Memory B cell (primary cell): Measurements from ENCODE around the gene CD151.

Experiments
- ATAC-seq: fragments of 150-1000 bp; cut with Tn5 transposase; 2 replicates; pipeline ENCODE4 v1.10.0; 2021; ENCODE audit warnings: low read depth, mild to moderate bottlenecking, moderate library complexity
- DNase-seq, 2 donors: peaks; one replicate each; pipeline ENCODE4 v3.0.0; 2022; ENCODE audit warnings: low spot score in 2 of 2
- H3K27ac Mint-ChIP-seq: one replicate; pipeline ENCODE4 v1.8.0; 2022; ENCODE audit warnings: mild to moderate bottlenecking, moderate library complexity, mixed read lengths
- H3K27me3 Mint-ChIP-seq: one replicate; pipeline ENCODE4 v1.8.0; 2022; ENCODE audit warnings: mixed read lengths
- H3K36me3 Mint-ChIP-seq: one replicate; pipeline ENCODE4 v1.8.0; 2022; ENCODE audit warnings: mild to moderate bottlenecking, mixed read lengths
- H3K4me1 Mint-ChIP-seq: one replicate; pipeline ENCODE4 v1.8.0; 2022; ENCODE audit warnings: mixed read lengths
- H3K4me3 Mint-ChIP-seq: one replicate; pipeline ENCODE4 v1.8.0; 2022; ENCODE audit warnings: mild to moderate bottlenecking, moderate library complexity, mixed read lengths
- H3K9me3 Mint-ChIP-seq: one replicate; pipeline ENCODE4 v1.8.0; 2022; ENCODE audit warnings: mixed read lengths

Gene CD151

DNA sequence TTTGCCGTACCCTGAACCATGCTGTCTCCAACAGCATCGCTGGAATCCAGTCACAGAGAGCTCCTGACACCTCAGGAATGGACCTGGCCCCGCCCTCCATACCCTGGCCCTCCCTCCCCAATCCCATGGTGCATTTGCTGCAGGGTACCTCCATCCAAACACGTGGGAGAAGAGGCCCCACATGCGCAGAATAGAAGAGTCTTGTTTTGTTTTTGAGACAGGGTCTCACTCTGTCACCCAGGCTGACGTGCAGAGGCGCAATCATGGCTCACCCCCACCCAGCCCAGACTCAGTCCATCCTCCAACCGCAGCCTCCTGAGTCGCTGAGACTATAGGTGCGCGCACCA is 16.3 kb upstream of the CD151 start:
- Mint-ChIP-seq H3K9me3 (no peaks in the 10 kb centered on the region), H3K27ac (no peak overlapping the region), H3K4me3 (no peak overlapping the region), H3K4me1 (peaks cover 16% of the 10 kb centered on the region), H3K27me3 (no peaks in the 10 kb centered on the region), H3K36me3 (peaks cover 8% of the 10 kb centered on the region)
- ATAC-seq (no peak), DNase-seq (no peak)

DNA sequence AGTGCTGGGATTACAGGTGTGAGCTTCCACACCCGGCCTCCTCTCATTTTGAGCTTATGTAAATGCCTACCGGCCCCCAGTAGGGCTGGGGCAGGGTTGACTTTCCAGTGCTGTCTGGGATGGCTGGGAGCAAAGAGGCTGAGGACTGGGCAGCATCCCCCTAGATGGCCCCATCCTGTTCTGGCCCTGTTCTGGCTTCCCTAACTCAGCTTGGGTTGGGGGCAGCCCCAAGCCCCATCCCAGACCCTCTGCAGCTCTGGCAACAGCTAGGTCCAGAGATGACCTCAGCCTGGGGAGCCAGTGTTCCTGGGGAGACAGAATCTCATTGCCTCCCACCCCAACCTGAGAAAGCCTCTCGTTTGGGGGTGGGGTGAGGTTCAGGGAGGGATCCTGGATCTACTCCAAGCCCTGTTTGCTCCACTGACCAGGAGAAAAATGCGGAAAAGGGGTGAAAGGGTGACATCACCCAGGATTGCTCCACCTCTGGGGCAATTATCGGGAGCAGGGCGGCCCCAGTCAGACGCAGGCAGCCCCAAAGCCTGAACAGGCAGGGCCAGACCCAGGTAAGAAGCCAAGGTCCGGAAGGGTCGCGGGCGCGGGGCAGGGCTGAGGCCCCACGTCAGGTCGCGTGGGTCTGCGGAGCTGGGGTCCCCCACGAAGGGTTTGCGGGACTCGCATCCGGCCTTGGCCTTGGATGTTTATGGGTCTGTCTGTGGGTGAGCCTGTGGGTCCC is 14.2 kb upstream of the CD151 start, which contains the start of gene PNPLA2:
Gene PNPLA2 (plus strand): TSS at position 519 of the 733 bp plus-strand sequence. CDS start 805 bp downstream, outside the sequence.
- H3K4me3 Mint-ChIP-seq = peak within 1 kb of the TSS; percentile 88
- no peaks in the 10 kb centered on the region for H3K9me3 Mint-ChIP-seq
- no peak for DNase-seq
- H3K27ac Mint-ChIP-seq = peak within 1 kb of the TSS; percentile 90
- H3K36me3 Mint-ChIP-seq = peaks cover 3% of the 10 kb centered on the region
- no peak for ATAC-seq
- no peaks in the 10 kb centered on the region for H3K27me3 Mint-ChIP-seq
- peaks cover 12% of the 10 kb centered on the region for H3K4me1 Mint-ChIP-seq

DNA sequence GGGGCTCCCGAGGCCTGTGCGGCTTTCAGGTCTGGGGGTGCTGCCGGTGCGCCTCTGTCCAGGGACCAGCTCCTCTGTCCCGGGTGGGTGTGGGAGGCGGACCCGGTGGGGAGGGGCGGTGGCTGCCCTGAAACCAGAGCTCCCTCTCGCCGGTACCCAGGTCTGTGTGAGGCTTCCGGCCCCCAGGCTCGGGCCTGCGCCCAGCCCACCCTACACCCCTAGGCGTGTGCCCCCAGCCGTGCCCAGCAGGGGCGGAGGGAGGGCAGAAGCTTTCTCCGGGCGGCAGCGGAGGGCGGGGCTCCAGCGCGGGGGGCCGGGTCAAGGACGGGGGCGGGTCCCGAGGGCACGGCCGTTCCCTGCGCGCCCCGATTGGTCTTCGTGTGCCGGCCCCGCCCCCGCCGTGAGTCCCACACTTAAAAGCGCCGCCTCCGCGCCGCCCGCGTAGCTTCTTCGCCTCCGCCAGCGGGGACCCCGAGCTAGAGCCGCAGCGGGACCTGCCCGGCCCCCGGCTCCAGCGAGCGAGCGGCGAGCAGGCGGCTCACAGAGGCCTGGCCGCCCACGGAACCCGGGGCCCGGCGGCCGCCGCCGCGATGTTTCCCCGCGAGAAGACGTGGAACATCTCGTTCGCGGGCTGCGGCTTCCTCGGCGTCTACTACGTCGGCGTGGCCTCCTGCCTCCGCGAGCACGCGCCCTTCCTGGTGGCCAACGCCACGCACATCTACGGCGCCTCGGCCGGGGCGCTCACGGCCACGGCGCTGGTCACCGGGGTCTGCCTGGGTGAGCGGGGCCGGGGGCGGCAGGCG is 13.4 kb upstream of the CD151 start:
- Mint-ChIP-seq H3K4me1 (peaks cover 9% of the 10 kb centered on the region), H3K9me3 (no peaks in the 10 kb centered on the region), H3K36me3 (no peaks in the 10 kb centered on the region), H3K4me3 (peak overlapping the region; percentile 88), H3K27me3 (no peaks in the 10 kb centered on the region), H3K27ac (peak overlapping the region; percentile 90)
- DNase-seq = peak; percentile 92 to 93
- peak; percentile 72 for ATAC-seq

DNA sequence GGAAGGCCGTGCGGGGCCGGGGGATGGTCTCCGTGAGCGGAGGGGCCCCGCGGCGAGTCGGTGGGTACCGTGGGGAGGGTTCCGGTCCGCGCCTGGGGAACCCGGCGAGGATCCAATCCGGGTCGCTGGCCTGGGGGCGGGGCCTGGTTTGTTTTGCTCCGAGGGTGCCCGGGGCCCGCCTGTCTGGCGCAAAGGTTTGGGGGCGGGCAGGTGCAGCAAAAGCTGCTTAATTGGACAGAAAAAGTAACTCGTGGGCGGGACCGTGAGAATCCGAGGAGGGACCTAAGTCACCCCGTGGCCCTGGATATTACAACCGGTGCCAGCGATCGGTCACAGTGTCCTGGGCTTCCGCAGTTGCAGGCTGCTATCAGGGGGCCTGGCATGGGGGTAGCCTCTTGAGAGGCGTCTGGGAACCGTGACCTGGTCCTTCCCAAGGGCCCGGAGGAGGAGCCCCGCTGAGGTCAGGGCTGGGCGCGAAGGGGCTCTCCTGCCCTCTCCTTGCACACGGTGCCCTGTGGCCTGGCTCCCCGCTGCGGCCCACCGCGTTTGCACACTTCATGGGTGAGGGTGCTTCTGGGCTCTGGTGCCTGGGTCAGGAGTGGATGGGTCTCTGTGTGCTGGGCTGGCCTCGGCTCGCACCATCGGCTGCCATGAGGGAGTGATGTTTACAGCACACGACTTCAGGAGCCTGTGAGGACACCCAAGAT is 12.7 kb upstream of the CD151 start:
- H3K4me1 Mint-ChIP-seq = peaks cover 9% of the 10 kb centered on the region
- H3K36me3 Mint-ChIP-seq = peaks cover 5% of the 10 kb centered on the region
- no peaks in the 10 kb centered on the region for H3K27me3 Mint-ChIP-seq
- no peaks in the 10 kb centered on the region for H3K9me3 Mint-ChIP-seq
- H3K27ac Mint-ChIP-seq = peak overlapping the region; percentile 90
- DNase-seq (peak; percentile 88 to 95), ATAC-seq (peak; percentile 79)
- peak overlapping the region; percentile 88 for H3K4me3 Mint-ChIP-seq

DNA sequence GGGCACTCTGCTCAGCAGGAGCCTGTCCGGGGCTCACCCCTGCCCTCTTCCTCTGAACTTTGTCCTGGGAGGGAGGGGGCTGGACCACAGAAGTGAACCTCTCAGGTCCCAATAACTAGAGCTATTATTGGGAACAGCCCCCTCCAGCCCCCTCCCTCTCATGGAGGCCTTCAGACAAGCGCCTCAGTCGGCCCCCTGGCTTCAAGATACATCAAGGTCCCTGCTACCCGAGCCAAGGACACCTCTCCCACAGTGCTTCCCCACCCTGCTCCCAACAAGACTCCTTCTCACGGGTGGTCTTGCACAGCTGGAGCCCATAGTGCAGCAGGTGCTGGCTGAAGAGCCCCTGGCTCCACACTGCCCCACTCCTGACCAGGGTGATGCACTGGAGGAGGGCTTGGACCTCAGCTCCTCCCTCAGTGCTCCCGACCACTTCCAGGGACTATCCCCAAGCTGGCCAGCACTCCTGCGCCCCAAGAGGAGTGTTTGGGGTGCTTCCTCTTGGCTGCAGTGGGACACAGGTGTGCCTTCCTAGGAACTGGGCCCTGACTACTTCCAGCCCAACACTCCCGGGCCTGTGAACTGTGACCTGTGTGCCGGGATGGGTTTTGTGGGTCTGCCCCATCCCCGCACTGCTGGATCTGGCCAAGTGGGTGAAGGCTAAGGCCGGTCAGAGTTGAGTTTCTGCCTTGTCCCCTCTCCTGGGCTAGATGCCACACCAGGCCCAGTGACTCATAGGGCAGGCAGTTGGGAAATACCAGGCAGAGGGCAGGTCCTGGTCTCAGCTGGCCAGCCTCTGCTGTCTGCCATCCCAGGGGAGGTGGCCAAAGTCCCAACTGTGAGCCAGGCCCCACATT is 11.9 kb upstream of the CD151 start:
- DNase-seq = no peak

DNA sequence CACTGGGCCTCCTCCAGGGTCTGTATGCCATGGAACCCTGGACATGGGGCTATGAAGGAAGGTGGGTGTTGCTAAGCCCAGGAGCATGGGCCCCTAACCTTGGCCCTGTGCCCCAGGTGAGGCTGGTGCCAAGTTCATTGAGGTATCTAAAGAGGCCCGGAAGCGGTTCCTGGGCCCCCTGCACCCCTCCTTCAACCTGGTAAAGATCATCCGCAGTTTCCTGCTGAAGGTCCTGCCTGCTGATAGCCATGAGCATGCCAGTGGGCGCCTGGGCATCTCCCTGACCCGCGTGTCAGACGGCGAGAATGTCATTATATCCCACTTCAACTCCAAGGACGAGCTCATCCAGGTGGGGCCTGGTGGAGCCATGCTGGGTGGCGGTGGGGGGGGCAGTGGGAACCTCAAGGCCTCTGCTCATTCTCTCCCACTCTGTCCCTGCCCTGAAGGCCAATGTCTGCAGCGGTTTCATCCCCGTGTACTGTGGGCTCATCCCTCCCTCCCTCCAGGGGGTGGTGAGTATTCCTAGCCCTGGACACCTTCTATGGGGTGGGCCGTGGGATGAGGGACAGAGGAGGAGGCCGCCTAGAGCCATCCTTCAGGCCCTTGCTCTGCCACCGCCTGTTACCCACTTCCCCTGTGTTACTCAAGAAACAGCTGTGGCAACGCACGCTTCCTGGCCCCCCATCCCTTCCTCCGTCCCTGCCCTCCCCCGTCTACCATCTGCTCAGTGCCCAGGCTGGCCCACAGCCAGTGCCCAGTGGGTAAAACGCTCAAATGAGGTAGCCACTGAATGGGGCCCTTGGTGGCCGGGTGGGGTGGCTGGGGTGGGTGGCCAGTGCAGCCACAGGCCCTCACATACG is 11.0 kb upstream of the CD151 start:
- DNase-seq = no peak

More for the DNA sequence above, 11.9 kb upstream of the CD151 start:
- ATAC-seq = no peak
- Mint-ChIP-seq H3K27ac (no peak overlapping the region), H3K27me3 (no peaks in the 10 kb centered on the region), H3K4me3 (peak overlapping the region; percentile 88), H3K4me1 (peaks cover 9% of the 10 kb centered on the region), H3K36me3 (peaks cover 6% of the 10 kb centered on the region), H3K9me3 (no peaks in the 10 kb centered on the region)

DNA sequence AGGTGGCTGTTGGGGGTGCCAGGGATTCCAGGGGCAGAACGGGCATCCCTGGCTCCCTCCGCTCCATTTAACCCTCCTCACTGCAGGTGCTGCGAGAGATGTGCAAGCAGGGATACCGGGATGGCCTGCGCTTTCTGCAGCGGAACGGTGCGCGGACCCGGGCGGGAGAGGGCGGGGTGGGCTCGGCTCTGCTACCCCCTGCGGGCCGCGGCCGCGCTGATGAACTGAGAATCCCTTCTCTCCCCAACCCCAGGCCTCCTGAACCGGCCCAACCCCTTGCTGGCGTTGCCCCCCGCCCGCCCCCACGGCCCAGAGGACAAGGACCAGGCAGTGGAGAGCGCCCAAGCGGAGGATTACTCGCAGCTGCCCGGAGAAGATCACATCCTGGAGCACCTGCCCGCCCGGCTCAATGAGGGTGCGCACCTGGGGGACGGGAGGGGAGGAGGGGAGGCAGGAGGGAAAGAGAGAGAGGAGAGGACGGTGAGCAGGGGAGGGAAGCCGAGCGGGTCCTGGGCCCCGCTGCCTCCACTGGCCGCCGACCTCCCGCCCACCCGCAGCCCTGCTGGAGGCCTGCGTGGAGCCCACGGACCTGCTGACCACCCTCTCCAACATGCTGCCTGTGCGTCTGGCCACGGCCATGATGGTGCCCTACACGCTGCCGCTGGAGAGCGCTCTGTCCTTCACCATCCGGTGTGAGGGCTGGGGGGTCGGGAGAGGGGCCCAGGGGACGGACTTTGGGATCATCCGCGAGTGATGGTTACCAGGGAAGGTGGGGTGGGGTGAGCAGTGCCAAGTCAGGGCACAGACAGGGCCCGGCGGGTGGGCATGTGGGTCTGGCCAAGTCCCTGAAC is 9.1 kb upstream of the CD151 start:
- H3K27me3 Mint-ChIP-seq = no peaks in the 10 kb centered on the region
- no peak for DNase-seq
- no peaks in the 10 kb centered on the region for H3K9me3 Mint-ChIP-seq
- peaks cover 6% of the 10 kb centered on the region for H3K36me3 Mint-ChIP-seq
- no peak for ATAC-seq
- peaks cover 19% of the 10 kb centered on the region for H3K4me1 Mint-ChIP-seq
- no peak overlapping the region for H3K27ac Mint-ChIP-seq
- no peak overlapping the region for H3K4me3 Mint-ChIP-seq

More for the DNA sequence above, 11.0 kb upstream of the CD151 start:
- no peak for ATAC-seq
- H3K4me1 Mint-ChIP-seq = peaks cover 9% of the 10 kb centered on the region
- no peak overlapping the region for H3K27ac Mint-ChIP-seq
- no peaks in the 10 kb centered on the region for H3K27me3 Mint-ChIP-seq
- no peak overlapping the region for H3K4me3 Mint-ChIP-seq
- peaks cover 6% of the 10 kb centered on the region for H3K36me3 Mint-ChIP-seq
- no peaks in the 10 kb centered on the region for H3K9me3 Mint-ChIP-seq

DNA sequence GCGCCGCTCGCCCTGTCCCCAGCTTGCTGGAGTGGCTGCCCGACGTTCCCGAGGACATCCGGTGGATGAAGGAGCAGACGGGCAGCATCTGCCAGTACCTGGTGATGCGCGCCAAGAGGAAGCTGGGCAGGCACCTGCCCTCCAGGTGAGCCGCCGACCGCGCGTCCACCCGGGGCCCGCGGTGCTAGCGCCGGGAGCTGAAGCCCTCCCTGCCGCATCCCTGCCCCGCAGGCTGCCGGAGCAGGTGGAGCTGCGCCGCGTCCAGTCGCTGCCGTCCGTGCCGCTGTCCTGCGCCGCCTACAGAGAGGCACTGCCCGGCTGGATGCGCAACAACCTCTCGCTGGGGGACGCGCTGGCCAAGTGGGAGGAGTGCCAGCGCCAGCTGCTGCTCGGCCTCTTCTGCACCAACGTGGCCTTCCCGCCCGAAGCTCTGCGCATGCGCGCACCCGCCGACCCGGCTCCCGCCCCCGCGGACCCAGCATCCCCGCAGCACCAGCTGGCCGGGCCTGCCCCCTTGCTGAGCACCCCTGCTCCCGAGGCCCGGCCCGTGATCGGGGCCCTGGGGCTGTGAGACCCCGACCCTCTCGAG is 8.4 kb upstream of the CD151 start:
- H3K4me1 Mint-ChIP-seq = peaks cover 26% of the 10 kb centered on the region
- H3K27ac Mint-ChIP-seq = no peak overlapping the region
- no peak for DNase-seq
- H3K4me3 Mint-ChIP-seq = no peak overlapping the region
- H3K36me3 Mint-ChIP-seq = peaks cover 6% of the 10 kb centered on the region
- H3K27me3 Mint-ChIP-seq = no peaks in the 10 kb centered on the region
- no peak for ATAC-seq
- H3K9me3 Mint-ChIP-seq = no peaks in the 10 kb centered on the region

DNA sequence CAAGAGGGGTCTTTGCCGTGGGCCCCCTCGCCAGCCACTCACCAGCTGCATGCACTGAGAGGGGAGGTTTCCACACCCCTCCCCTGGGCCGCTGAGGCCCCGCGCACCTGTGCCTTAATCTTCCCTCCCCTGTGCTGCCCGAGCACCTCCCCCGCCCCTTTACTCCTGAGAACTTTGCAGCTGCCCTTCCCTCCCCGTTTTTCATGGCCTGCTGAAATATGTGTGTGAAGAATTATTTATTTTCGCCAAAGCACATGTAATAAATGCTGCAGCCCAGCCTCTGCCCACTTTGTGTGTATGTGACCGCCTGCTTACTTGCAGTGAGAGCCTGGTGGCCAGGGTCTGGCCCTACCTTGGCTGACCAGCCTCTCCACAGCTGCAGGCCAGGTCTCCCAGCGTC is 7.8 kb upstream of the CD151 start:
- Mint-ChIP-seq H3K4me3 (no peak overlapping the region), H3K9me3 (no peaks in the 10 kb centered on the region), H3K27ac (no peak overlapping the region), H3K27me3 (no peaks in the 10 kb centered on the region), H3K4me1 (peaks cover 28% of the 10 kb centered on the region), H3K36me3 (peaks cover 6% of the 10 kb centered on the region)
- no peak for DNase-seq
- no peak for ATAC-seq

DNA sequence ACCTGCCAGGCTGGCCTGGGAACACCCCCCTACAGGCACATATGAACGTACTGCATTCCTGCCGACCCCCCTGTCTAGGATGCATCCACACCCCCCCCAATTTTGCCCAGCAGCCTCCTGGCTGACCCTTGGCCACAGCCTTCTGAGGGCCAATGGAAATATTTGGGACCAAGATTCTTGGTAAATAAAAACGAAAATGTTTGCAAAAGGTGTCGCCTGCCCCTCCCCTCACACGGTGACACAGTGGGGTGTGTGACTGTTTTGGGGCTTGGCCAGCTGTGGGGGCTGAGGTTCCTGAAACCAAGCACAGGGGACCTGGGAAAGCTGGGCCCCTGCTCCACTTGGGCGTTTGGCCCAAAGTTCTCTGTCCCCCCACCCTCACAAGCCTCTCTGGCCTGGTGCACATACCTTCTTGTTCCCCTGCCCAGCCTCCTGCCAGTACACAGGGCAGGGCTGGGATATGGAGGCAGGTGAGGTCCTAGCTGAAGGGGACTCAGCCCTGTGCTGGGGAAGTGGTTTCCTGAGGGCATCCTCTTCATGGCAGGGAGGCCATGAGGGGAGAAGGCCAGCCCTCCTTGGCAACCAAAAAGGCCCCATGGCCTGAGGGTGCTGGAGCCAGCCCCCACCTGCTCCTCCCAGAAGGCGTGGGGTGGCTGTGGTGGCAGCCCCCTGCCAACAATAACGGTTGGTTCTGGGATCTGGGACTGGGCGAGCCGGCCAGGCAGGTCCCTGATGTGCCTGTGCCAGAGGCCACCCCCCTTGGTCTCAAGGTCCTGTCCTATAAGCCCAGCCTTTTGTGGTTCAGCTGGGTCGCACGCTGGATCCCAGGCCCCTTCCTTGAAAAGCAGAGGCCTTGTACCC is 7.2 kb upstream of the CD151 start:
- Mint-ChIP-seq H3K36me3 (peaks cover 6% of the 10 kb centered on the region), H3K27ac (no peak overlapping the region), H3K4me1 (peaks cover 28% of the 10 kb centered on the region), H3K27me3 (no peaks in the 10 kb centered on the region), H3K4me3 (no peak overlapping the region), H3K9me3 (no peaks in the 10 kb centered on the region)
- DNase-seq = no peak
- ATAC-seq = no peak

DNA sequence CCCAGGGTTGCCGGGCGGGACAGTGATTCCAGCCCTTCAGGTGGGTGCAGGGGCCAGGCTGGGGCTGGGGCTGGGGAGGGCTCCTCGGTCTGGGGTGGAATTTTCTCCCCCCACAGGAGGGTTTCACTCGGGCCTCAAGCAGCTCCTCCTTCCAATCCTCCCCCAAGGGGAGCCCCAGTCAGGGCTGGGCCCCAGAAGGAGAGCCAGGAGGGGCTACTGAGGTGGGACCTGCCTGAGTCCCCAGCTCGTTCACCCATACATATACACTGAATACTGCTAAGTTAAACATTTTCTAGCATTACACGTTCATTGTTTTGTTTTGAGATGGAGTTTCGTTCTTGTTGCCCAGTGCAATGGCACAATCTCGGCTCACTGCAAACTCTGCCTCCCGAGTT is 6.5 kb upstream of the CD151 start:
- ATAC-seq (no peak), DNase-seq (no peak)
- peaks cover 6% of the 10 kb centered on the region for H3K36me3 Mint-ChIP-seq
- H3K27me3 Mint-ChIP-seq = no peaks in the 10 kb centered on the region
- H3K27ac Mint-ChIP-seq = no peak overlapping the region
- no peaks in the 10 kb centered on the region for H3K9me3 Mint-ChIP-seq
- H3K4me3 Mint-ChIP-seq = peak overlapping the region; percentile 78
- H3K4me1 Mint-ChIP-seq = peaks cover 22% of the 10 kb centered on the region
